NCI-H187 treated with DMSO at 0.1 percent for 48 hours (cell line): Measurements from ENCODE around the gene LCE5A.
"Not testable (repeated sequence)": the region's sequence is repeated elsewhere in the genome, so short reads cannot be mapped to it uniquely, and the experiment has no call there.

Experiments
- DNase-seq: peaks from one replicate; lab custom pipeline; 2025; lab: John Stamatoyannopoulos, UW

LCE5A gene

GRCh38 chr1:152516082-152516481, 5.5 kb downstream of the LCE5A start:
- no peak for DNase-seq

GRCh38 chr1:152517237-152517811, 6.7 kb downstream of the LCE5A start:
- no peak for DNase-seq

- DNase-seq, result no peak
These were observed 9.2 kb downstream of the LCE5A start for GRCh38 chr1:152519851-152520250.

GRCh38 chr1:152520561-152521090, 10.0 kb downstream of the LCE5A start:
- no peak for DNase-seq

- no peak for DNase-seq
These were observed 14.6 kb downstream of the LCE5A start for GRCh38 chr1:152525080-152525641.

GRCh38 chr1:152533327-152533938, 22.8 kb downstream of the LCE5A start:
- no peak for DNase-seq

GRCh38 chr1:152535774-152536173, 25.2 kb downstream of the LCE5A start:
- DNase-seq, result no peak

GRCh38 chr1:152537496-152537895, 26.9 kb downstream of the LCE5A start:
- no peak for DNase-seq

- DNase-seq, result no peak
These were observed 29.3 kb downstream of the LCE5A start for GRCh38 chr1:152539901-152540300.

GRCh38 chr1:152543820-152544219, 33.2 kb downstream of the LCE5A start:
- DNase-seq, result no peak

- no peak for DNase-seq
These were observed 36.1 kb downstream of the LCE5A start for GRCh38 chr1:152546704-152547103.

- not testable (repeated sequence) for DNase-seq
These were observed 37.8 kb downstream of the LCE5A start for GRCh38 chr1:152548358-152548757.
